ENCODE data around the gene ZKSCAN8.

ZKSCAN8 gene

GRCh38 chr6:28206928-28207509, 65.3 kb downstream of the ZKSCAN8 start:
- no peak for DNase-seq (ENCODE audit: low read depth)

- no peak for DNase-seq (ENCODE audit: low read depth)
These were observed 65.9 kb downstream of the ZKSCAN8 start for GRCh38 chr6:28207510-28208110.

- no peak for DNase-seq (ENCODE audit: low read depth)
These were observed 66.5 kb downstream of the ZKSCAN8 start for GRCh38 chr6:28208111-28208659.
